ENCODE data around the gene EFHC2.

- TF ChIP-seq REST (IDR thresholded peaks at IDR 0.05; ENCODE audit: borderline replicate concordance), result no peak
- TF ChIP-seq CTCF (IDR thresholded peaks at IDR 0.05; ENCODE audit: poor library complexity, severe bottlenecking), result no peak
- TF ChIP-seq POLR2AphosphoS5 (IDR thresholded peaks at IDR 0.05), result no peak
- no peak for TF ChIP-seq TAF1 (IDR thresholded peaks at IDR 0.05; ENCODE audit: low read depth)
- no peak for TF ChIP-seq RAD21 (conservative IDR thresholded peaks at IDR 0.05)
- TF ChIP-seq EZH2 (IDR thresholded peaks at IDR 0.05; ENCODE audit: borderline replicate concordance, insufficient read depth, low read length, poor library complexity, severe bottlenecking), result no peak
- TF ChIP-seq SMC3 (conservative IDR thresholded peaks at IDR 0.05; ENCODE audit: poor library complexity), result no peak
- no peak for TF ChIP-seq EP300 (conservative IDR thresholded peaks at IDR 0.05; ENCODE audit: poor library complexity, severe bottlenecking)
- TF ChIP-seq MXI1 (conservative IDR thresholded peaks at IDR 0.05; ENCODE audit: poor library complexity, severe bottlenecking), result no peak
Observed at GRCh38 chrX:44282753-44283152, 60.7 kb downstream of the EFHC2 start.
